SW480 (cell line): ENCODE results near the gene CDC42SE2.
"Not testable (repeated sequence)": the region's sequence is repeated elsewhere in the genome, so short reads cannot be mapped to it uniquely, and the experiment has no call there.

Experiments used
- DNase-seq: peaks from one replicate; pipeline ENCODE4 v3.0.0-alpha.2; 2016; ENCODE audit warnings: low spot score

CDC42SE2 gene

DNA sequence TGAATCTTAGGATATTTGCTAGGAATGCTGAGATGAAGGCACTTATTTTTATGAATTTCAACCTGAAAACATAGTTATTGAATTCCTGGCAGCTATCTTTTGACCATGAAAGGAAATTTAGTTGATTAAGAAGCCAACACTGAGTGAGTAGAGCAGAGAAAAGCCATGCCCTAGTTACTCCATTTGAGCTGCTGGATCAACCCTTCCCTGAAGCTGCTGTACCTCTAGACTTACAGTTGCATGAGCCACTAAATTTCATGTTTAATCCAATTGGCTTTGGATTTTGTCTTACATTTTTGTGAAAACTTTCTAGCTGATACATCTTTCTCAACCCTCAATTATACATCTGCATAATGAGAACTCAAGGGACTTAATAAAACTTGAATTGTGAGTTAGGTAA, 54.6 kb downstream of the CDC42SE2 start:
- DNase-seq = no peak

DNA sequence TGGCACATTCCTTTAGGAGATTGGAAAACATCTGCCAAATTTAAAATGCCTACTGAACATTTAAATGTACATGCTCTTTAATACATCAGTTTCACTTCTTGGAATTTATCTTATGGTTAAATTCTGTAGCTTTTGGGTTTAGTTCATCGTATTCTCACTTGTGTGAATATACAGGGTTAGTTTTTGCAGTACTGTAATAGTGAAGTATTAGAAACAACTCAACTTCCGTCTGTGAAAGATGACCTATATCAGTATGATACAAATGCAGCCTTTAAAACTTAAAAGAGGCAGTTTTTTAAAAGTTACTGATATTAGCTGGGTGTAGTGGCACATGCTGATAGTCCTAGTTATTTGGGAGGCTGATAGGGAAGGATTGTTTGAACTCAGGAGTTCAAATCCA, 57.2 kb downstream of the CDC42SE2 start:
- no peak for DNase-seq

DNA sequence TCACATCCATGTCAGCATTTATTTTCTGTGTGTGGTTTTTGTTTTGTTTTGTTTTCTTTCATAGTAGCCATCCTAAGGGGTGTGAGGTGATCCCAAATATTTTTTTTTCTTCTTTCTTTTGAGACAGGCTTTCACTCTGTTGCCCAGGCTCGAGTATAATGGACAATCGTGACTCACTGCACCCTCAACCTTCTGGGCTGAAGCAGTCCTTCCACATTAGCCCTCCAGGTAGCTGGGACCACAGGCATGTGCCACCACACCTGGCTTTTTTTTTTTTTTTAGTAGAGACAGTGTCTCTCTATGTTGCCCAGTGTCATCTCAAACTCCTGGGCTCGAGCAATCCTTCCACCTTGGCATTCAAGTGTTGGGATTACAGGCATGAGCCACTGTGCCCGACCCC, 59.1 kb downstream of the CDC42SE2 start:
- DNase-seq = peak; percentile 45

DNA sequence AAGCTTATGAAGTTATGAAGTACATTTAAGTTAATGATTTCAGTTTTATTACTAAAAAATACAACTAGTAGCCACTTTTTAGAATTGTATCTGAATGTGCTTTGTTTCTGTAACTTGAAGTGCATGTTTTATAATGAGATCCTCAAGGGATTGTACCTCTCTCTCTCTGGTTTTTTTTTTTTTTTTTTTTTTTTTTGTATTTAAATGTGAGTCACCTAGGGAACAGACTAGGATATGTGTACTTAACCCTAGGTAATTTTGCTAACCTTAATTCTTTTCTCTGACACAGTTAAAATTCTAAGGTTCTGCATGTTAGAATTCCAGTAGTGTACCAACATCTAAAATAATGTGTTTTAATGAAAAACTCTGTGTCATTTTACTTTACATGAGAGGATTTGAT, 59.5 kb downstream of the CDC42SE2 start:
- peak; percentile 28 for DNase-seq

DNA sequence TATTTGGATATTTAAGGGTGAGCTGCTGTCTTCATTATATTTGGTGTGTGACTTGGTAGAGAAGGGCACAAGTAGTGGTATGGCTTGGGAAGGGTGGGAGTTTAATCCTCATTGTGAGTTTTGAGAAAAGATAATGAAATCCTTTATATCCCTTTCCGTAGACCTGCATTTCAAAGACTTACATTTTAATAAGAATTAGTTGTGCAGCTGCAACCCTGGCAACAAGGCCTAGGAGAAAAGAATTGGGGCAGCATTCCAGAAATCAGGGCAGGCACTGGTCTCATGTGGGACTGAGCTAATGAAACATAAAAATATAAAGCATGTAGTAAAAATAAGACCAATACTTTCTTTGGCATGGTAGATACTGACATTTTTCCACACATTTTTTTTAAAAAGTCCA, 60.5 kb downstream of the CDC42SE2 start:
- no peak for DNase-seq

DNA sequence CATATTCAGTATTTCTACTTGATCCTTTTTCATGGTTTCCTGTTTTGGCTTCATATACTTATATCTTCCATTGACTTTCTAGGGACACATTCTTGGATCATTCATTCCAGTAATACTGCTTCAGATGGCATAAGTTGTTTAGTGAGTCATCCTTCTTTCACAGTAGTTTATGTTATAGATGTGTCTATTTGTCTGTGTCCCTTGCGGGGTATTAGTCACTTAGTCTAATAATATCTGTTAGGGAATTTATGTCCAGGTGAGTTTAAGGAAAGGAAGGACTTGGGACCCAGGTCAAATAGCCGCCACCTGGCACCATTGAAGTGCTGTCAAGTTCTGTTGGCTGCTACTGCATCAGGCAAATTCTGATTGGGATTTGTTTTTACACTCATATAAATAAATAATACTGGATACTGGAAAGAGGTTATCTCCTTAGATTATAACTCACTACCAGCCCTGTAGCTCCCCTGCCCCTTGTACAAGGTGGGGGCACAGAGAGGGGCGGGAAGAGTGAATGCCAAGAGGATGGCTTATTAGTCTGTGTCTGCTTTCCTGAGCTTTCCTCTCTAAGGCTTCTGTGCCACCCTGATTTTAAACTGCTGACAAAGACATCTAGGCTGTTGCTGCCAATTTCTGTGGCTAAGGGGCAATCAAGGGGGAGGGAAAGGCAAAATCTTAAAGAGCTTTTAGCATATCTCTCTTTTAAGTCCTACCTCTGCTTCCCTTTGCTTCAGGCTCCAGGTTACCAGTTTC, 64.9 kb downstream of the CDC42SE2 start:
- DNase-seq = peak; percentile 60

DNA sequence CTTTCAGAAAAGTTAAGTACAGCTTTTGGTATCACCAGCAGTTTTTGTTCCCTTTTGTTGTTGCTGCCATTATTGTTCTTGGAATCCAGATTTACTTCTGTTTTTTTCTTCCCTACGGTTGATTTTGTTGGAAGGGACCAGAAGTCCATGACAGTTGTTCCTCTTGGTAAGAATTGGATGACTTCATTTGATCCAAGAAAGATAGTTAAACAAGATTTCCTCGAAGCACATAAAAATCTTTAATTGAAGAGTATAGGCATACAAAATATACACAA, 65.4 kb downstream of the CDC42SE2 start:
- DNase-seq = no peak

DNA sequence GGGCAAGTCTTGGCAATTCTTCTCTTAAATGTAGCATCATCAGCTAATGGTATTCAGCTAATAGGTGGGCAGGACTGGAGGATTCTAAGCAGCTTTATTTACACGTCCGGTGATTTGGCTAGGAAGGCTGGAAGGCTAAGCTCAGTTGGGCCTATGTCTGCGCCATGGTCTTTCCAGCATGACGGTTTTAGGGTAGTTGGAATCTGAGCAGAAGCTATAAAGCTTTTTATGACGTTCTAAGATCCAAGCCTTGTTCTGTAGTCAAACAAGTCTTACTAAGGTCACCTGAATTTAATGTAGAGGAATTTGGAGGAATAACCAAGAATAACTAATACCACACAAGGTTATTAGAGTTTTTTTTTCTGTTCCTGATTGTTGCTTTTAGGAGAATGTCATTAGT, 66.2 kb downstream of the CDC42SE2 start:
- DNase-seq = no peak

DNA sequence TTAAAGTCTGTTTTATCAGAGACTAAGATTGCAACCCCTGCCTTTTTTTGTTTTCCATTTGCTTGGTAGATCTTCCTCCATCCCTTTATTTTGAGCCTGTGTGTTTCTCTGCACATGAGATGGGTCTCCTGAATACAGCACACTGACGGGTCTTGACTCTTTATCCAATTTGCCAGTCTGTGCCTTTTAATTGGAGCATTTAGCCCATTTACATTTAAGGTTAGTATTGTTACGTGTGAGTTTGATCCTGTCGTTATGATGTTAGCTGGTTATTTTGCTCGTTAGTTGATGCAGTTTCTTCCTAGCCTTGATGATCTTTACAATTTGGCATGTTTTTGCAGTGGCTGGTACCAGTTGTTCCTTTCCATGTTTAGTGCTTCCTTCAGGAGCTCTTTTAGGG, 71.9 kb downstream of the CDC42SE2 start:
- DNase-seq = not testable (repeated sequence)

DNA sequence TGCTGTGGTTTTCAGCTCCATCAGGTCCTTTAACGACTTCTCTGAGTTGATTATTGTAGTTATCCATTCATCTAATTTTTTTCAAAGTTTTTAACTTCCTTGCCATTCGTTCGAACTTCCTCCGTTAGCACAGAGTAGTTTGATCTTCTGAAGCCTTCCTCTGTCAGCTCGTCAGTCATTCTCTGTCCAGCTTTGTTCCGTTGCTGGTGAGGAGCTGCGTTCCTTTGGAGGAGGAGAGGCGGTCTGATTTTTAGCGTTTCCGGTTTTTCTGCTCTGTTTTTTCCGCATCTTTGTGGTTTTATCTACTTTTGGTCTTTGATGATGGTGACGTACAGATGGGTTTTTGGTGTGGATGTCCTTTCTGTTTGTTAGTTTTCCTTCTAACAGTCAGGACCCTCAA, 72.9 kb downstream of the CDC42SE2 start:
- not testable (repeated sequence) for DNase-seq

DNA sequence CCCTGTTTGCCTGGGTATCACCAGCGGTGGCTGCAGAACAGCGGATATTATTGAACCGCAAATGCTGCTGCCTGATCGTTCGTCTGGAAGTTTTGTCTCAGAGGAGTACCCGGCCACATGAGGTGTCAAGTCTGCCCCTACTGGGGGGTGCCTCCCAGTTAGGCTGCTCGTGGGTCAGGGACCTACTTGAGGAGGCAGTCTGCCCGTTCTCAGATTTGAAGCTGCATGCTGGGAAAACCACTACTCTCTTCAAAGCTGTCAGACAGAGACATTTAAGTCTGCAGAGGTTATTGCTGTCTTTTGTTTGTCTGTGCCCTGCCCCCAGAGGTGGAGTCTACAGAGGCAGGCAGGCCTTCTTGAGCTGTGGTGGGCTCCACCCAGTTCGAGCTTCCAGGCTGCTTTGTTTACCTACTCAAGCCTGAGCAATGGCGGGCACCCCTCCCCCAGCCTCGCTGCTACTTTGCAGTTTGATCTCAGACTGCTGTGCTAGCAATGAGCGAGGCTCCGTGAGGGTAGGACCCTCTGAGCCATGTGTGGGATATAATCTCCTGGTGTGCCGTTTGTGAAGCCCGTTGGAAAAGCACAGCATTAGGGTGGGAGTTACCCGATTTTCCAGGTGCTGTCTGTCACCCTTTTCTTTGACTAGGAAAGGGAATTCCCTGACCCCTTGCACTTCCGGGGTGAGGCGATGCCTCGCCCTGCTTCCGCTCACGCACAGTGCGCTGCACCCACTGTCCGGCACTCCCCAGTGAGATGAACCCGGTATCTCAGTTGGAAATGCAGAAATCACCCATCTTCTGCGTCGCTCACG, 73.6 kb downstream of the CDC42SE2 start:
- not testable (repeated sequence) for DNase-seq

DNA sequence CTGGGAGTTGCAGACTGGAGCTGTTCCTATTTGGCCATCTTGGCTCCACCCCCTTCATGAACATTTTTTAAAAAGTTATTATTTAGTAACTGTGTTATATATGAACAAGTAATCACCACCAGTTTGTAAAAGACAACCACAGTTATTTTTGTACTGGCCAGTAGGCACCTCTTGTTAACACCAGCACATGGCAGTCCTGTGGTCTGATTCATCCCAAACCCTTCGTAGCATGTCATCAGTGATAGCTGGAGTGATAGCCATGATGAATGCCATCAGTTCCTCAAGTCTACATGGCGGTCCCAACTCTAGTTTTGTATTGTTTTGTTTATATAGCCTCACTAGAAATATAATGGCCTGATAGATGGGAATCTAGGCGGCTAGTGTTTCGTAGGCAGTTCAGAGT, 74.2 kb downstream of the CDC42SE2 start:
- DNase-seq = no peak

DNA sequence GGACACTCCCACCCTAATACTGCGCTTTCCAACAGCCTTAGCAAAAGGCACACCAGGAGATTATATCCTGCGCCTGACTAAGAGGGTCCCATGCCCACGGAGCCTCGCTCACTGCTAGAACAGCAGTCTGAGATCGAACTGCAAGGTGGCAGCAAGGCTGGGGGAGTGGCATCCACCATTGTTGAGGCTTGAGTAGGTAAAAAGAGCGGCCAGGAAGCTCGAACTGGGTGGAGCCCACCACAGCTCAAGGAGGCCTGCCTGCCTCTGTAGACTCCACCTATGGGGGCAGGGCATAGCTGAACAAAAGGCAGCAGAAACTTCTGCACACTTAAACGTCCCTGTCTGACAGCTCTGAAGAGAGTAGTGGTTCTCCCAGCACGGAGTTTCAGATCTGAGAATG, 80.4 kb downstream of the CDC42SE2 start:
- not testable (repeated sequence) for DNase-seq

DNA sequence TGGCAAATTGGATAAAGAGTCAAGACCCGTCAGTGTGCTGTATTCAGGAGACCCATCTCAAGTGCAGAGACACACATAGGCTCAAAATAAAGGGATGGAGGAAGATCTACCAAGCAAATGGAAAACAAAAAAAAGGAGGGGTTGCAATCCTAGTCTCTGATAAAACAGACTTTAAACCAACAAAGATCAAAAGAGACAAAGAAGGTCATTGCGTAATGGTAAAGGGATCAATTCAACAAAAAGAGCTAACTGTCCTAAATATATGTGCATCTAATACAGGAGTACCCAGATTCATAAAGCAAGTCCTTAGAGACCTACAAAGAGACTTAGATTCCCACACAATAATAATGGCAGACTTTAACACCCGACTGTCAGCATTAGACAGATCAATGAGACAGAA, 82.4 kb downstream of the CDC42SE2 start:
- not testable (repeated sequence) for DNase-seq

DNA sequence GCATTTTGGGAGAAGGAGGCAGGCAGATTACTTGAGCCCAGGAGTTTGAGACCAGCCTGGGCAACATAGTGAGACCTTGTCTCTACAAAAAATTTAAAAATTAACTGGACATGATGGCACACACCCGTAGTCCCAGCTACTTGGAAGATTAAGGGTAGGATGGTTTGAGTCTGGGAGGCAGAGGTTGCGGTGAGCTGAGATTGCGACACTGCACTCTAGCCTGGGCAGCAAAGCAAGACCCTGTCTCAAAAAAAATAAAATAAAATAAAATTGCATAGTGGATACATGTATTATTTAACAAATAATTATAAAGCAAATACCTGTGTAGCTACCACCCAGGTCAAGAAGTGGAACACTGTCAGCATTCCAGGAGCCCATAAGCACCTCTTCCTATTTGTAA, 90.1 kb downstream of the CDC42SE2 start:
- DNase-seq = no peak

DNA sequence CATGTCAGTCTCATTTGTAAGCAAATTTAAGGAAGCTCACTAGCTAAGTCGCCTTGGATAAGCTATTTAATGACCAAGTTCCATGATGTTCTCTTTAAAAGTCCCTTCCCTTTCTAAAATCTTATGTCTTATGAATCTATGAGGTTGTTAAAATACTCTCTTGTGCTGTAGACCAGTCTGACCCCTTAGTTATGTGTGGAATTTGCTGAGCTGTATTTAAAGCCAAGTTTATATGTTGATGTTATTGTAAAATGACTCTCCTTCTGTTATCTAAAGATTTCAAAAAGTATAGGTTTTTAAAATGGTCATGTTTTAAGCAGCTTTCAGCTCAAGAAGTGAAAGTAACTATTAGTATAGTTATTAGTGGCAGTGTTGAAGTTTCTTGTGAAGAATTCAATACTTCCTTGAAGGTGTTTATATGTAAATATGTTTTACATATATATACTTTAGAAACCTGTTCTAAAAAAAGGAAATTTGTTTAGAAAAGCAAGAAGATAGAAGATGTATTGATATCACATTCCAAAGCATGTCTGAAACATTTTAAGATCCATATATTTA, 92.2 kb downstream of the CDC42SE2 start:
- no peak for DNase-seq

DNA sequence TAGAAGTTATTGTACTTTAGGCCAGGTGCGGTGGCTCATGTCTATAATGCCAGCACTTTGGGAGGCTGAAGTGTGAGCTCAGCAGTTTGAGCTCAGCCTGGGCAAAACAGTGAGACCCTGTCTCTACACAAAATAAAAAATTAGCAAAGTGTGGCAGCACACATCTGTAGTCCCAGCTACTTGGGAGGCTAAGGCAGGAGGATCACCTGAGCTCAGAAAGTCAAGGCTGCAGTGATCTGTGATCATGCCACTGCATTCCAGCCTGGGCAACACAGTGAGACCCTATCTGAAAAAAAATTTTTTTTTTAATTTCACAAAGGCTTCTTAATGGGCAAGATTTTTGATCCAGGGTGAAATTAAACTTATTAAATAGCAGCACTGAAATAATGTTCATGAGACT, 92.8 kb downstream of the CDC42SE2 start:
- DNase-seq = no peak

DNA sequence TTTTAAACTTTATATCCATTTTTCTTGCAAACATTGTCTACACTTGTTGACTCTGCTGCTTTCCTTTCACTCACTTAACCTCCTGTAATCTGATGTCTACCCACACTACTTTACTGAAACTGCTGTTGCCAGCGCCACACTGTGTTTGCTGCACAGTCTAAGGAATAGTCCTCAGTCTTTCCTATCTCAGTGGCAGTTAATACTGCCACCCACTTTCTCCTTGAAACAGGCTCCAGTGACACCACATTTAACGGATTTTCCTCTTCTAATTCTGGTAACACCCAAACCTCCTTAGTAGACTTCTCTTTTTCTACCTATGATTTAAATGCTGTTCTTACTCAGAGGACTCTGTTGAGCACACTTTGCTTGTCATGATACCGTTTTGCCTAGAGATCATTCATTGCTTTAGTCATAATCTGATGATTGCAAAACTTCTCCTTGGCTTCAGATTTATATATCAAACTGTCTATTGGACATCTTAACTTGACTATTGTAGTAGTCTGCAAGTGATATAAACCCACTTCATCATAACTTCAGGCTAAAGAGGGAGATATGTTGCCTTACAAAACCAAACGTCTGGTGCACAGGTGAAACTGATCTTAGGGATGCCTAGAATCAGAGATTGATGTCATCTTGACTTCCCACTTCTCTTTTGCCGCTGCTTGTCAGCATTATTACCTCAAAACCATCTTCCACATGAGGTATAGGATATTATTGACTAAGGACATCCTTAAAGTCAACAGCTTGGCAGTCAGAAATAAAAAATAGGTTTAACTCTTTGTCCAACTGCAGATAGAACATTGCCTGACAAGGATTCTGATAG, 94.1 kb downstream of the CDC42SE2 start:
- no peak for DNase-seq

DNA sequence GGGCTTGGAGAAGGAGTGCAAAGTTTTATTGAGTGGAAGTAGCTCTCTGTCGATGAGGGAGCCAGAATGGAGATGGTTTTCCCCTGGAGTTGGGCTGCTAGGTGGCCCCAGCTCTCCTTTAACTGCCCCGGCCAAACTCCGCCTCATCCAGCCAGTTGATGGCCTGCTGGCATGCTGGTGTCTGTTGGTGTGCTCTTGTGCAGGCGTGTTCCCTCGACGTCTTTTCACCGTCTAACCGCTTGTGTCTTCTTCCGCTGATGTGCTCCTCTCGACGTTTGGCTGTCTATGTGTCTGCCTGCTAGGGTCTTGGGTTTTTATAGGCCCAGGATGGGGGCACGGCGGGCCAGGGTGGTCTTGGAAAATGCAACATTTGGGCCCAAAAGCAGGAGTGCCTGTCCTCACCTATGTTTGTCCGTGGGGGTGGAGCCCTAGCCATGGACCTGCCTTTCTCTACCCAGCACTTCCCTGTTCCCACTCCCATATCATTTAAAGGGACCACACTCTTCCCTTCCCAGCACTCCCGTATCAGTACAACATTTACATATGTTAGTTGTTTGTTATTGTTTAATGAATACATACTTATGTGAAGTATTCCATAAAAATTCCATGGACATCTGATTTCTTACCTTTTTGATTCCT, 97.9 kb downstream of the CDC42SE2 start:
- DNase-seq = no peak

DNA sequence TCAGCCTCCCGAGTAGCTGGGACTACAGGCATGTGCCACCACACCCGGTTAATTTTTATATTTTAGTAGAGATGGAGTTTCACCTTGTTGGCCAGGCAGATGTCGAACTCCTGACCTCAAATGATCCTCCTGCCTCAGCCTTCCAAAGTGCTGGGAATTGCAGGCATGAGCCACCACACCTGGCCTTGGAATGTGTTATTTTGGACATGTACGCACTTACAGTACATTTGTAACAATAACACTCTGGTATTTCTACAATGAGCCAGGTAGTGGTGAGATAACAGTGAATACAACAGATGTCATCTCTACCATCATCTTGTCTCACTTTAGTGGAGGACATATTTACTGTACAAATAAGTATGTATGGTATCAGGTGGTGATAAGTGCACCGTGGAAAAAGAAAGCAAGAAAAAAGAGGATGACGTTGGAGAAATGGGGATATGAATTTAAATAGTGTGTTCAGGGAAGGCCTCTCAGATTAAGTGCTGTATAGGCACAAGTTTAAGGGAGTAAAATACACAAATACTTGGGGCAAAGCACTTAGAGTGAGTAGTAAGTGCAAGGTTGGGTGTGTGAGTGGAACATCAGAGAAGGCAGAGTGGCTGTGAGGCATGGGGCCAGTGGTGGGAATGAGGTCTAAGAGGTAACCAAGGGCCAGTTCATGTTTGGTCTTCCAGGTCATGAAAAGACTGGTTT, 100.1 kb downstream of the CDC42SE2 start:
- no peak for DNase-seq

DNA sequence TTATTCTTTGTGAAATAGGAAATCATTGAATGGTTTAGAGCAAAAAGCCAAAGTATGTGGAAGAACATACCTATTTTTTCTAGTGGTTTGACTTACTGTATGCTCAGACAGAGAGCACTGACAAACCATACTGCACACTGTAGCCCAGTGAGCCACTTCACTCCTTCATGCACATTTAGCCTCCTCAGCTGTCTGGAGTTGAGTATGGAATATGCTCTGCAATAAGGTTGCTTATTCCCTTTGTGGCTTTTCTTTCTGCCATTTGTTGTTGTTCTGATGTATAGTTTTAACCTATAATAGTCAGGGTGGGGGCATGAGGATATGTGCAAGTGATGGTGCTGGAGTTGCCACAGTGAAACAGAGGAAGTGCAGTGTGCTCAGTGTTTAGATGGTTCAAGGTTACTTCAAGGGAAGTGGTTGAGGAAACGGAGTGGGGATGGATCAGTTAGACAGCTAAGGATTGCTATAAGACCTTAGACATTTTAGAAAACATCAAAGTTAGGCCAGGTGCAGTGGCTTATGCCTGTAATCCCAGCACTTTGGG, 100.7 kb downstream of the CDC42SE2 start:
- no peak for DNase-seq
